GM12864 (cell line): ENCODE data around the gene ADAMTSL2.

Source experiments
- DNase-seq: peaks from one replicate; pipeline ENCODE4 v3.0.0-alpha.2; 2011; ENCODE audit warnings: low read depth
- H3K4me3 ChIP-seq: 2 replicates; pipeline ENCODE4 v1.5.1; 2011; ENCODE audit warnings: mild to moderate bottlenecking, low read depth, low read length, control low read depth
- TF ChIP-seq, protein P1 (sequence below): IDR thresholded peaks from 2 replicates; pipeline ENCODE4 v1.5.1; 2011; ENCODE audit warnings: low read depth, mild to moderate bottlenecking, moderate library complexity, low read length, control low read depth, inconsistent platforms; ENCODE audit errors: missing control alignments

The ADAMTSL2 gene

GRCh38 chr9:133576875-133577736 lies 42.6 kb downstream of the ADAMTSL2 start:
- H3K4me3 ChIP-seq, result no peak overlapping the region
- TF ChIP-seq, protein P1, sequence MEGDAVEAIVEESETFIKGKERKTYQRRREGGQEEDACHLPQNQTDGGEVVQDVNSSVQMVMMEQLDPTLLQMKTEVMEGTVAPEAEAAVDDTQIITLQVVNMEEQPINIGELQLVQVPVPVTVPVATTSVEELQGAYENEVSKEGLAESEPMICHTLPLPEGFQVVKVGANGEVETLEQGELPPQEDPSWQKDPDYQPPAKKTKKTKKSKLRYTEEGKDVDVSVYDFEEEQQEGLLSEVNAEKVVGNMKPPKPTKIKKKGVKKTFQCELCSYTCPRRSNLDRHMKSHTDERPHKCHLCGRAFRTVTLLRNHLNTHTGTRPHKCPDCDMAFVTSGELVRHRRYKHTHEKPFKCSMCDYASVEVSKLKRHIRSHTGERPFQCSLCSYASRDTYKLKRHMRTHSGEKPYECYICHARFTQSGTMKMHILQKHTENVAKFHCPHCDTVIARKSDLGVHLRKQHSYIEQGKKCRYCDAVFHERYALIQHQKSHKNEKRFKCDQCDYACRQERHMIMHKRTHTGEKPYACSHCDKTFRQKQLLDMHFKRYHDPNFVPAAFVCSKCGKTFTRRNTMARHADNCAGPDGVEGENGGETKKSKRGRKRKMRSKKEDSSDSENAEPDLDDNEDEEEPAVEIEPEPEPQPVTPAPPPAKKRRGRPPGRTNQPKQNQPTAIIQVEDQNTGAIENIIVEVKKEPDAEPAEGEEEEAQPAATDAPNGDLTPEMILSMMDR, result no peak

GRCh38 chr9:133577737-133578112 lies 43.2 kb downstream of the ADAMTSL2 start:
- no peak for DNase-seq
- TF ChIP-seq, protein P1, result no peak
- no peak overlapping the region for H3K4me3 ChIP-seq

More at GRCh38 chr9:133576875-133577736, 42.6 kb downstream of the ADAMTSL2 start:
- DNase-seq, result no peak

DNA sequence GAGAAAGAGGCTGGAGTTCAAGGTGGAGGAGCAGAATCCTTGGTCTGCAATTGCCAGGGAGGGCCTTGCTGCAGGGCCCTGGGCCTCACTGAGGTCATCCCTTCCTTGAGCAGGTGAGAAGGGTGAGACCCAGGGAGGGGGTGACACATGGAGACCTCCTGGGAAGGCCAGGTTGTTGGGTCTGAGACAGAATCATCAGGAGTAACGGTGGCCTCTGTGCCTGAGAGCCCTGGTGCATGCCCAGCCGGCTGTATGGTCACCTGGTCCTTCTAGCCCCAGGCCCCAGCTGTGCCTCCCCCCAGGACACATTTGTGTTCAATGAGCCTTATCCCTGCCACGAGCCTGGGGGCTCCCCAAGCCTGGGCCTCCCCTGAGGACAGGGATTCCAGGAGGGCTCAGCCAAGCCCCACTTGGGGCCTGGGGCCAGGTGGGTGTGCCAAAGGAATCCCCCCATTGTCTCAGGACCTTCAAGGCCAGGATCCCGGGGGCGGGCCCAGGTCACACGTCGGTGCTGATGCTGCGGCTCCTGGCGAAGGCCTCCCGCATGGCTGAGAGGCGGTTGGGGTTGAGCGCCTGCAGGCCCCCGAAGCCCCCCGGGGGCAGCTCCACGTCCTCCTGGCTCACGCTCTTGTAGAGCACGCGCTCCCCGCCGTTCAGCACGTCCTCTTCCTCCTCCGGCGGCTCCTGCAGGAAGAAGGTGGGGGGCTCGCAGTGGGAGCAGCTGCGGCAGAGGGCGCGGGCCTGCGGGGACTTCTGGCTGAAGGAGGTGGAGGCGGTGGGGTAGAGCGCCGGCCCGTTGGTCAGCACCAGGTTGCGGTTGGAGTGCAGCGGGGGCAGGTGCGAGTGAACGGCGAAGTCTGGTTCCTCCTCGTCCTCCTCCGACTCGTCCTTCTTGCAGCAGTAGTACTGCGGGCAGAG lies 44.3 kb downstream of the ADAMTSL2 start:
- DNase-seq, result no peak
- TF ChIP-seq, protein P1, result no peak
- no peak overlapping the region for H3K4me3 ChIP-seq

DNA sequence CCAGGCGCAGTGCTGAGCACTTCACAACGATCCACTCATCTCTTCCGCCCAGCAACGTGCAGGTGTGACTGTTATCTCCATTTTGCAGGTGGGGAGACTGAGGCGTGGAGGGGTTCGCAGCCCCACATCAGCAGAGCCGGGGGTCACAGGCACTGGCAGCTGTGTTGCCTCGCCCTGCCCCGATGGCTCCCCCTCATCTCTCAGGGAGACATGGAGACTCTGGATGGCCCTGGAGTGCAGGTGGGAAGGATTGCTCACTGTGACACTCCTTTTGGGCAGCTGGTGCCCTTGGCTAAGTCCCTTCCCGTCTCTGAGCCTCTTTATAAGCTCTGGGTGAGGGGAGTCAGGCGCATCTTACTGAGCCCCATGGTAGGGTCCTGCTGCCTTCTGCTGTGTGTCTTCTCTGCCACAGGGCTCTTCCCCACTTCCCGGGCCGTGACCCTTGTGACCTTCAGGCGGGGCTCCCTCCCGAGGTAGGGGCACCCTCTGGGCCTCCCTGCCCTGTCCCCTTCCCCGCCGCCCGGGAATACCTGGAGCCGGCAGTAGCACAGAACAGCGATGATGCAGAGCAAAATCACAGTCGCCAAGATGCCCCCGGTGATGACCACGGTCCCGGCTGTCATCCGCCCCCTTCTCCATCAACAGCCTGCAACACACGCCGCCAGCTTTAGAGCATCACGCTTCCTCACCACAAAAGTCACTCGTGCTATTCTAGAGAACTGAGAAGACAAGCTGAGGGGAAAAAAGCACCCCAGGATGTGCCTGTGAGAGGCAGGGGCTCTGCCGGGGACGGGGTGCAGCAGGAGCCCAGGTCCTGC lies 45.3 kb downstream of the ADAMTSL2 start:
- no peak for DNase-seq
- TF ChIP-seq, protein P1, result no peak
- H3K4me3 ChIP-seq, result no peak overlapping the region

- no peak overlapping the region for H3K4me3 ChIP-seq
- DNase-seq, result no peak
- TF ChIP-seq, protein P1, result no peak
These were observed 45.9 kb downstream of the ADAMTSL2 start for GRCh38 chr9:133580419-133580738.

- DNase-seq, result no peak
- TF ChIP-seq, protein P1, result no peak
- no peak overlapping the region for H3K4me3 ChIP-seq
These were observed 46.5 kb downstream of the ADAMTSL2 start for GRCh38 chr9:133581011-133581410.
